GM12864 (cell line): ENCODE results near the gene IL17RC.

Experiments
- DNase-seq: peaks from one replicate; pipeline ENCODE4 v3.0.0-alpha.2; 2011; ENCODE audit warnings: low read depth
- H3K4me3 ChIP-seq: 2 replicates; pipeline ENCODE4 v1.5.1; 2011; ENCODE audit warnings: mild to moderate bottlenecking, low read depth, low read length, control low read depth
- CTCF ChIP-seq: IDR thresholded peaks from 2 replicates; pipeline ENCODE4 v1.5.1; 2011; ENCODE audit warnings: low read depth, mild to moderate bottlenecking, moderate library complexity, low read length, control low read depth, inconsistent platforms; ENCODE audit errors: missing control alignments

The IL17RC gene

GRCh38 chr3:9911863-9912262, 5.0 kb upstream of the IL17RC start:
- DNase-seq: no peak
- TF ChIP-seq CTCF: no peak
- H3K4me3 ChIP-seq: no peak overlapping the region

DNA sequence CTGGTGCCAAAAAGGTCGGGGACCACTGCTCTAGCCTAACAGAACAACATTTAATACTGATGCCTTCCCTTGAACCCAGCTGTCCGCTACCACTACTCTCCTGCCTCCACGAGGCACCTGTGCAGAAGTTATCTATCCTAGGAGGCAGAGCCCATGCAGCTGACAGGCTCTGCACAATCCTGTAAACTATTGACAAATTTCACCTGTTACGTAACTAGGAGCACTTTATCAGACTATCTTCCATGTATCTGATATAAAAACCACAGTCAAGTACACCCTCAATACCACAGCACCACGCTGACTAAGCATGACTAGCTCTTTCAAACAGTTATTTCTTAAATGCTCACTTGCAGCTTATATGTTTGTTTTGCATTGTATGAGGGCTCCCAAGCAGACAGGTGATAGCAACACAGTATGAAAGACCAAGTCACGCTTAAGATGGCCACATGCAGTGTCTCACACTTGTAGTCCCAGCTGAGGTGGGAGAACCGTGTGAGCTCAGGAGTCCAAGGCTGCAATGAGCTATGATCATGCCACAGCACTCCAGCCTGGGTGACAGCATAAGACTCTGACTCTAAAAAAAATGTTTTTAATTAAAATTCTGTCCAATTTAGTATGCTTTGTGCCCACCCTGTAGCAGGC, 4.5 kb upstream of the IL17RC start:
- no peak overlapping the region for H3K4me3 ChIP-seq
- no peak for TF ChIP-seq CTCF
- DNase-seq: no peak

DNA sequence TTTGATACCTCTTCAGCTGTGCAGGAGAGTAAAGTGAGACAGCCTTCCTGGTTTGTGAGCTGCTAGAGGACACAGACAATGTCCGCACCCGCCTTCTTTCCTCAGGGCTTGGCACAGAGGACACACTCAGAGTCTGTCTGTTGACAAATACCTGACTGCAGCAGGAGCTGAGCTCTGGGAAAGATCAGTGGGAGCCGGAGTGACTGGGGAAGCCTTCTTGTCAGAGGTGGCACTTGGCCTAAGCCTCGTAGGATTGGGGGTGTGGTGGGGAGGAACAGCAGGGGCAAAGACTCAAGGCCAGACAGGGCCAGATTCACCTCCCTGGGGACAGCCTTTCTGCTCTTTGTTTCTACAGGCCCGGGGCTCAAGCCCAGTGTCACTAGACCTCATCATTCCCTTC, 3.3 kb upstream of the IL17RC start:
- no peak for DNase-seq
- no peak for TF ChIP-seq CTCF
- no peak overlapping the region for H3K4me3 ChIP-seq

DNA sequence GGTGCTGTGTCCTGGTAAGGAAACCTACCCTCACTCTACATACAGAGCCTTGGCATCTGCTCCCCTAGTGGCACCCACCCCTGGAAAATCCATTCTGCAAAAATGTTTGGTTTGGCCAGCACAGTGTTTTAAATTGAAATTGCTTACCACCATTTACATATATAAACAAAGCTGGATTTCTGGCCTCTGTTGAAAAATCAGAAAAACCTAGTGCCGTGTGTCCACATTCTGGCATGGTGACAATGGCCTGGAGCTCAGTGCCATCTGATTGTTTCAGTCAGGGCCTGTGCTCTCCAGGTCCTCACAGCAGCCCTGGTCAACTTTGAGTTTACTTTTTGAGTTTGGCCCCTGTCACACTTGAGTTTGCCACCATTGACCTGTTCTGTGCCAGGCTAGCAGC, 2.9 kb upstream of the IL17RC start:
- no peak overlapping the region for H3K4me3 ChIP-seq
- TF ChIP-seq CTCF: no peak
- no peak for DNase-seq

DNA sequence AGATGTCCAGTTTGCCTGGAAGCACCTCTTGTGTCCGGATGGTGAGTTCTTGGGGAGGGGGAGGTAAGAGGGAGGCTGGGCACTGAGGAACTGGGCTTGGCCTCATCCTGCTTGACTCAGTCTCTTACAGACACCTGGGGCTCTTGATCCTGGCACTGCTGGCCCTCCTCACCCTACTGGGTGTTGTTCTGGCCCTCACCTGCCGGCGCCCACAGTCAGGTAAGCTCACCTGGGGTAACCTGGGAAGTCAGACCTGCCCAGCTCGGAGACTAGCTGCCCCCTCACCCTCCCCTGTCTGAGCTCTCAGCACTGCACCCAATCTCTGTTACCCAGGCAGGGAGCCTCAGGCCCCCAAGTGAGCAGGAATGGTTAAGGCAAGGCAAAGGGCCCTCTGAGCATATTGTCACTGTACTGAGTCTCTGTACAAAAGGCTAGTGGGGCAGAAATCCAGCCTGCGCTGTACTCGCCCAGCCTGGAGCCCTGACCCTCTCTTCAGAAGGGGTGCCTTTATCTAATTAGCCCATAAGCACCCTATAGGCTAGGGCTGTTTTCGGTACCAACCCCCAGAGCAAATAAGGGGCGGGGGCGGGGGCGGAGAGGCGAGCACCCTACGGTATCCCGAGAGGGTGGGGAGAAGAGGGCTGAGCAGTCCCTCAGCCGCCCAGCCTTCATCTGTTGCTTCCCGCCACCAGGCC, 2.2 kb upstream of the IL17RC start:
- no peak for DNase-seq
- H3K4me3 ChIP-seq: 0 out of 2 replicates have a peak overlapping the region, but pooled peaks have one; percentile 45
- no peak for TF ChIP-seq CTCF

DNA sequence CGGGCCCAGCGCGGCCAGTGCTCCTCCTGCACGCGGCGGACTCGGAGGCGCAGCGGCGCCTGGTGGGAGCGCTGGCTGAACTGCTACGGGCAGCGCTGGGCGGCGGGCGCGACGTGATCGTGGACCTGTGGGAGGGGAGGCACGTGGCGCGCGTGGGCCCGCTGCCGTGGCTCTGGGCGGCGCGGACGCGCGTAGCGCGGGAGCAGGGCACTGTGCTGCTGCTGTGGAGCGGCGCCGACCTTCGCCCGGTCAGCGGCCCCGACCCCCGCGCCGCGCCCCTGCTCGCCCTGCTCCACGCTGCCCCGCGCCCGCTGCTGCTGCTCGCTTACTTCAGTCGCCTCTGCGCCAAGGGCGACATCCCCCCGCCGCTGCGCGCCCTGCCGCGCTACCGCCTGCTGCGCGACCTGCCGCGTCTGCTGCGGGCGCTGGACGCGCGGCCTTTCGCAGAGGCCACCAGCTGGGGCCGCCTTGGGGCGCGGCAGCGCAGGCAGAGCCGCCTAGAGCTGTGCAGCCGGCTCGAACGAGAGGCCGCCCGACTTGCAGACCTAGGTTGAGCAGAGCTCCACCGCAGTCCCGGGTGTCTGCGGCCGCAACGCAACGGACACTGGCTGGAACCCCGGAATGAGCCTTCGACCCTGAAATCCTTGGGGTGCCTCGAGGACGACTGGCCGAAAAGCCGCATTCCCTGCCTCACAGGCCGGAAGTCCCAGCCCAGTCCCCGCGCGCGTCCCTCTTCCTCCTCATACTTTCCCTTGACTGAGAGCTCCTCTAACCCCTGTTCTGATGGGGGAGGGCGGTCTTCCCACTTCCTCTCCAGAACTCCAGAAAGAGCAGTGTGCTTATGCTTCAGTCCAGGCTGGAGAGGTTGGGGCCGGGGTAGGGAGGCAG, 1.4 kb upstream of the IL17RC start:
- no peak for TF ChIP-seq CTCF
- peak overlapping the region; percentile 45 for H3K4me3 ChIP-seq
- no peak for DNase-seq
